Coronary artery (tissue), 2 donors: ENCODE measurements around the gene GABPA.
"Not testable (repeated sequence)": the region's sequence is repeated elsewhere in the genome, so short reads cannot be mapped to it uniquely, and the experiment has no call there.

Experiments used
- DNase-seq: peaks from one replicate; pipeline ENCODE4 v3.0.0-alpha.2; 2017; ENCODE audit warnings: low spot score
- H3K27ac ChIP-seq, 2 donors: fragments of 200-600 bp; sonication (generic); one replicate each; pipeline ENCODE4 v1.5.1; 2016 to 2019
- H3K4me3 ChIP-seq: fragments of 200-600 bp; sonication (generic); 2 replicates; pipeline ENCODE4 v1.5.1; 2016; ENCODE audit warnings: mild to moderate bottlenecking, moderate library complexity
- CTCF ChIP-seq: fragments of 200-600 bp; sonication (generic); IDR thresholded peaks from one replicate; pipeline ENCODE4 v1.5.1; 2019; ENCODE audit warnings: antibody characterized with exemption

GABPA gene

GRCh38 chr21:25760061-25760460, 25.3 kb downstream of the GABPA start:
- no peak overlapping the region for H3K27ac ChIP-seq
- no peak overlapping the region for H3K4me3 ChIP-seq
- no peak for DNase-seq
- no peak for TF ChIP-seq CTCF

GRCh38 chr21:25760677-25761076, 25.9 kb downstream of the GABPA start:
- Histone ChIP-seq H3K4me3 (no peak overlapping the region), H3K27ac (no peak overlapping the region)
- DNase-seq: no peak
- no peak for TF ChIP-seq CTCF

- no peak for DNase-seq
- no peak for TF ChIP-seq CTCF
- Histone ChIP-seq H3K27ac (no peak overlapping the region), H3K4me3 (no peak overlapping the region)
Observed at GRCh38 chr21:25764065-25764464, 29.3 kb downstream of the GABPA start.

- TF ChIP-seq CTCF: no peak
- no peak overlapping the region for H3K27ac ChIP-seq
- no peak overlapping the region for H3K4me3 ChIP-seq
- DNase-seq: no peak
Observed at GRCh38 chr21:25767921-25768320, 33.1 kb downstream of the GABPA start.

GRCh38 chr21:25772686-25773085, 37.9 kb downstream of the GABPA start:
- Histone ChIP-seq H3K27ac (no peak overlapping the region), H3K4me3 (no peak overlapping the region)
- no peak for DNase-seq
- TF ChIP-seq CTCF: no peak

- no peak overlapping the region for H3K4me3 ChIP-seq
- DNase-seq: no peak
- no peak for TF ChIP-seq CTCF
- H3K27ac ChIP-seq: no peak overlapping the region
Observed at GRCh38 chr21:25776440-25776839, 41.7 kb downstream of the GABPA start.

- not testable (repeated sequence) for H3K4me3 ChIP-seq, H3K27ac ChIP-seq, DNase-seq
Observed at GRCh38 chr21:25778126-25778875, 43.5 kb downstream of the GABPA start.
